Loucy (cell line): ENCODE results near the gene RBMS3.

Source experiments
- H2AFZ ChIP-seq: fragments of 200-600 bp; sonication (generic); 2 replicates; pipeline ENCODE4 v1.6.0; 2016; ENCODE audit warnings: antibody characterized with exemption, mild to moderate bottlenecking, low read length, moderate library complexity
- H3F3A ChIP-seq: fragments of 200-600 bp; 2 replicates; pipeline ENCODE4 v1.6.0; 2016; ENCODE audit warnings: antibody characterized with exemption, low read depth, mild to moderate bottlenecking
- H3K27me3 ChIP-seq: fragments of 200-600 bp; sonication (generic); 2 replicates; pipeline ENCODE4 v1.6.1; 2014; ENCODE audit warnings: low read length, mild to moderate bottlenecking; ENCODE audit not compliant: insufficient read depth, poor library complexity, severe bottlenecking
- H3K36me3 ChIP-seq: fragments of 200-600 bp; sonication (generic); 2 replicates; pipeline ENCODE4 v1.6.1; 2016; ENCODE audit warnings: low read length; ENCODE audit not compliant: insufficient read depth
- H3K4me1 ChIP-seq: fragments of 200-600 bp; sonication (generic); 2 replicates; pipeline ENCODE4 v1.5.1; 2014; ENCODE audit warnings: low read length, mild to moderate bottlenecking; ENCODE audit not compliant: insufficient read depth, poor library complexity, severe bottlenecking
- H3K4me2 ChIP-seq: fragments of 200-600 bp; sonication (generic); 2 replicates; pipeline ENCODE4 v1.6.0; 2014; ENCODE audit warnings: antibody characterized with exemption, low read length, low read depth, mild to moderate bottlenecking; ENCODE audit not compliant: poor library complexity, severe bottlenecking
- H3K4me3 ChIP-seq: fragments of 200-600 bp; sonication (generic); 2 replicates; pipeline ENCODE4 v1.5.1; 2014; ENCODE audit warnings: low read length, mild to moderate bottlenecking, mixed read lengths; ENCODE audit not compliant: poor library complexity, severe bottlenecking
- H3K79me2 ChIP-seq: fragments of 200-600 bp; sonication (generic); 2 replicates; pipeline ENCODE4 v1.6.1; 2014; ENCODE audit warnings: low read length; ENCODE audit not compliant: insufficient read depth
- H3K9ac ChIP-seq: fragments of 200-600 bp; sonication (generic); 2 replicates; pipeline ENCODE4 v1.6.0; 2014; ENCODE audit warnings: mild to moderate bottlenecking, low read depth, low read length, moderate library complexity; ENCODE audit not compliant: poor library complexity, severe bottlenecking
- H3K9me2 ChIP-seq: fragments of 200-600 bp; sonication (generic); replicated peaks from 2 replicates; pipeline ENCODE4 v1.6.1; 2016; ENCODE audit warnings: low read depth, low read length, mixed read lengths
- H3K9me3 ChIP-seq: fragments of 200-600 bp; sonication (generic); 2 replicates; pipeline ENCODE4 v1.6.1; 2014; ENCODE audit warnings: mild to moderate bottlenecking, antibody characterized with exemption, low read length, low read depth; ENCODE audit not compliant: insufficient read depth
- H4K20me1 ChIP-seq: fragments of 200-600 bp; sonication (generic); 2 replicates; pipeline ENCODE4 v1.6.0; 2014; ENCODE audit warnings: antibody characterized with exemption, low read length, mild to moderate bottlenecking; ENCODE audit not compliant: insufficient read depth, poor library complexity, severe bottlenecking
- EZH2phosphoT487 ChIP-seq: fragments of 200-600 bp; IDR thresholded peaks from 2 replicates; pipeline ENCODE4 v1.6.1; 2018; ENCODE audit warnings: antibody characterized with exemption, mild to moderate bottlenecking, moderate library complexity, borderline replicate concordance
- TF ChIP-seq, protein P1 (sequence below): fragments of 200-600 bp; sonication (generic); conservative IDR thresholded peaks from 2 replicates; pipeline ENCODE4 v1.5.1; 2014; ENCODE audit warnings: mild to moderate bottlenecking, antibody characterized with exemption, low read length

Gene RBMS3

DNA sequence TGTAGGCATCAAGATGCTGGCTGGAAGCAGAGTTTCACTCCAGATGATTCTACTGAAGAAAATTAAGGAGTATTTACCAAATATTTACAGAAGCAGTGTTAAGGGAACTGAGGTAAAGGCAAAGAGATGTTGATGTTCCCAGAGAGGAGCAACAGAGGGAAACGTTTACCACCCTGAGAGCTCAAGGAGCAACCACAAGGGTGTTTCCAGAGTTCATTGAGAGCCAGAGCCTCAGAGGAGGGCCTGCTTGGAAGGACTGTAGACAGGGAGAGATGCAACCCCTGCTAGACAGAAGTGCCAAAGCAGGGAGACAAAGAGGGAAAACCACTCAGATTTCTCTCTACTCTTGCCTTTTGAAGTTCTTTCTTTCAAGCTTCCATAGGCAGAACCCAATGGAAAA lies 474.5 kb downstream of the RBMS3 start:
- Histone ChIP-seq H4K20me1 (no peaks in the 10 kb centered on the region), H3F3A (no peaks in the 10 kb centered on the region), H3K9me2 (no peaks in the 10 kb centered on the region), H3K4me3 (no peak overlapping the region), H3K4me2 (no peak overlapping the region), H3K9me3 (no peaks in the 10 kb centered on the region), H3K36me3 (no peaks in the 10 kb centered on the region), H3K27me3 (no peaks in the 10 kb centered on the region), H3K9ac (no peak overlapping the region), H3K4me1 (no peaks in the 10 kb centered on the region), H2AFZ (no peak overlapping the region), H3K79me2 (no peaks in the 10 kb centered on the region)
- TF ChIP-seq EZH2phosphoT487 = no peak
- TF ChIP-seq, protein P1, sequence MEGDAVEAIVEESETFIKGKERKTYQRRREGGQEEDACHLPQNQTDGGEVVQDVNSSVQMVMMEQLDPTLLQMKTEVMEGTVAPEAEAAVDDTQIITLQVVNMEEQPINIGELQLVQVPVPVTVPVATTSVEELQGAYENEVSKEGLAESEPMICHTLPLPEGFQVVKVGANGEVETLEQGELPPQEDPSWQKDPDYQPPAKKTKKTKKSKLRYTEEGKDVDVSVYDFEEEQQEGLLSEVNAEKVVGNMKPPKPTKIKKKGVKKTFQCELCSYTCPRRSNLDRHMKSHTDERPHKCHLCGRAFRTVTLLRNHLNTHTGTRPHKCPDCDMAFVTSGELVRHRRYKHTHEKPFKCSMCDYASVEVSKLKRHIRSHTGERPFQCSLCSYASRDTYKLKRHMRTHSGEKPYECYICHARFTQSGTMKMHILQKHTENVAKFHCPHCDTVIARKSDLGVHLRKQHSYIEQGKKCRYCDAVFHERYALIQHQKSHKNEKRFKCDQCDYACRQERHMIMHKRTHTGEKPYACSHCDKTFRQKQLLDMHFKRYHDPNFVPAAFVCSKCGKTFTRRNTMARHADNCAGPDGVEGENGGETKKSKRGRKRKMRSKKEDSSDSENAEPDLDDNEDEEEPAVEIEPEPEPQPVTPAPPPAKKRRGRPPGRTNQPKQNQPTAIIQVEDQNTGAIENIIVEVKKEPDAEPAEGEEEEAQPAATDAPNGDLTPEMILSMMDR = no peak

DNA sequence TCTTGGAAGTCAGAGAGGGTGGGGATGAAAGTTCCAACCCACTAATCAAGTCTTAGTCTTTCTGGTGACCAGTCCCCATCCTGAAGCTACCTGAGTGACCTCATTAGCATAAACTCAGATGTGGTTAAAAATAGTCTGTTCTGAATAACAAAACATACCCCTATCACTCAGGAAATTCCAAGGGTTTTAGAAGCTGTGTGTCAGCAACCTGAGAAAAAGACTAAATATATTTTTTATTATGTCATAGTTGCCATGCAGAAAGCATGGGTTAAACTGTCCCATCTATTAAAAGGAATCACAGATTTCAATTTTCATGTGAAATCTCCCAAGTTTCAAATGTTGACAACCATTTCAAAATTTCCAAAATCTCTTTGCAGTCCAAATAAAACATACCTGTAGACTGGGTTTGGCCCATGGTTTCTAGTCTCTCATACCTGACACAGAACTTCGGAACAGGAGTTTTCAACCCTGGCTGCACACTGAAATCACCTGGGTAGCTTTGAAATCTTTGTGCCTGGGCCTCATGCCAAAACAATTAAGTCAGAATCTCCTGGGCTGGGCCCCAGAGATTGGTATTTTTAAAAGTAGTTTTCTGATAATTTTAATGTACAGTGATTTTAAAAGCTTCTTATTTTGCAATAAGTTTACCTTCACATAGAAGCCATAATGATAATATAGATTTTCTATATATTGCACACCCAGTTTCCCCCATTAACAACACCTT lies 476.3 kb downstream of the RBMS3 start:
- H3K9me2 ChIP-seq = no peaks in the 10 kb centered on the region
- no peak overlapping the region for H3K9ac ChIP-seq
- no peaks in the 10 kb centered on the region for H3K4me1 ChIP-seq
- no peaks in the 10 kb centered on the region for H3K27me3 ChIP-seq
- no peak overlapping the region for H2AFZ ChIP-seq
- H3K9me3 ChIP-seq = no peaks in the 10 kb centered on the region
- no peaks in the 10 kb centered on the region for H3K36me3 ChIP-seq
- no peaks in the 10 kb centered on the region for H4K20me1 ChIP-seq
- TF ChIP-seq, protein P1 = no peak
- TF ChIP-seq EZH2phosphoT487 = no peak
- H3K4me2 ChIP-seq = no peak overlapping the region
- no peak overlapping the region for H3K4me3 ChIP-seq
- no peaks in the 10 kb centered on the region for H3K79me2 ChIP-seq
- H3F3A ChIP-seq = no peaks in the 10 kb centered on the region

DNA sequence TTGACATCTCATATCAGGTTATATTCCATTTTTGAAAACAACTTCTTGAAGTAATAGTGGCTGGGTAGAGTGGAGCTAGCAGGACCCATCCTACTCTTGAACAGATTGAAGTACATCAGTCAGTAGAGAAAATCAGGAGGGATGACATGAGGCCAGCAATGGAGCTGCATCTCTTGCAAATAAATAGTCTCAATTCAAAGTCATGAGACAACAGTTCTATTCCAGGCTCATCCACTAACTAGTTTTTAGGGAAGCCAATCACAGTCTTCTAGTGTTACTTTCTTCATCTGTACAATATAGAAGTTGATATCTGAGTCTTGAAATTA lies 477.2 kb downstream of the RBMS3 start:
- no peak overlapping the region for H2AFZ ChIP-seq
- H3K36me3 ChIP-seq = no peaks in the 10 kb centered on the region
- no peaks in the 10 kb centered on the region for H3K9me3 ChIP-seq
- H3K4me1 ChIP-seq = no peaks in the 10 kb centered on the region
- H3K4me2 ChIP-seq = no peak overlapping the region
- H3K79me2 ChIP-seq = no peaks in the 10 kb centered on the region
- H3K9ac ChIP-seq = no peak overlapping the region
- no peaks in the 10 kb centered on the region for H4K20me1 ChIP-seq
- no peak overlapping the region for H3K4me3 ChIP-seq
- no peaks in the 10 kb centered on the region for H3K9me2 ChIP-seq
- no peaks in the 10 kb centered on the region for H3F3A ChIP-seq
- H3K27me3 ChIP-seq = no peaks in the 10 kb centered on the region
- TF ChIP-seq EZH2phosphoT487 = no peak
- TF ChIP-seq, protein P1 = no peak
